Ovary (tissue), 9 donors: ENCODE data around the gene ACSM6. TPM values are rescaled to one million over a fixed set of nuclear protein-coding genes. Genes with fewer than 3 reads are reported as not detected.

ENCODE experiments used
- DNase-seq, 5 donors: peaks; one replicate each; pipeline ENCODE4 v3.0.0-alpha.2; 2019 to 2020
- H3K27ac ChIP-seq, 2 donors: fragments of 200-600 bp; one replicate each; pipeline versions ENCODE4 v1.5.1 to v1.8.0; 2019 to 2022
- H3K27me3 ChIP-seq: fragments of 200-600 bp; one replicate; pipeline ENCODE4 v1.8.0; 2022
- H3K36me3 ChIP-seq: fragments of 200-600 bp; sonication (generic); one replicate; pipeline ENCODE4 v1.5.1; 2019
- H3K4me1 ChIP-seq: one replicate; pipeline ENCODE4 v1.8.1; 2013; ENCODE audit warnings: mild to moderate bottlenecking, moderate library complexity; ENCODE audit not compliant: insufficient read depth
- H3K4me3 ChIP-seq: fragments of 200-600 bp; sonication (generic); one replicate; pipeline ENCODE4 v1.5.1; 2017
- H3K9me3 ChIP-seq, 2 donors: fragments of 200-600 bp in 1 of 2; sonication (generic) in 1 of 2; one replicate each; pipeline versions ENCODE4 v1.5.1 to v1.8.1; 2013 to 2019; ENCODE audit warnings: mild to moderate bottlenecking in 1 of 2, moderate library complexity in 1 of 2
- EP300 ChIP-seq: sonication (generic); formaldehyde crosslinking; IDR thresholded peaks from one replicate; pipeline ENCODE4 v1.6.1; 2017; ENCODE audit warnings: antibody characterized with exemption
- POLR2A ChIP-seq: fragments of 450-650 bp; IDR thresholded peaks from one replicate; pipeline ENCODE4 v1.6.1; 2017; ENCODE audit warnings: antibody characterized with exemption, mild to moderate bottlenecking, moderate library complexity
- WGBS, 3 donors: extraction: QIAGEN DNeasy Blood & Tissue Kit in 1 of 3; methylation state at CpG; one replicate each; pipeline versions ENCODE4 v1.1.5 to v1.1.7; 2013 to 2017; 5-methylcytosine and 5-hydroxymethylcytosine counted together
- intact Hi-C, 4 donors: fragments of 100-400 bp; cut with DNase I; formaldehyde crosslinking; loops; one replicate each; pipeline versions ENCODE4 v1.11.0 to v1.15.1; 2022 to 2023
- polyA plus RNA-seq, 2 donors: library from polyadenylated mRNA; stranded (reverse); fragments of 200-250 nt in 1 of 2; fragments of 350-450 nt in 1 of 2; fragmentation: Illumina TruSeq in 1 of 2; extraction: RNeasy Lipid Tissue Mini Kit (QIAGEN cat#74804) in 1 of 2; gene quantifications; one replicate each; pipeline ENCODE4 v1.2.3, GENCODE V29; 2013 to 2014
- total RNA-seq, 7 donors: library from RNA; depleted of rRNA in 2 of 7; stranded (reverse); fragments of >200 nt in 2 of 7; fragmentation: NEBNext Ultra II Directional in 3 of 7; extraction: Animal tissue kit (Norgen Biotek cat#: 25700) in 3 of 7; gene quantifications; one replicate each; pipeline versions ENCODE4 v1.1.0 to v1.2.4, GENCODE V29; 2016 to 2023
- TF ChIP-seq, protein P1 (sequence below), 3 donors: fragments of 450-650 bp in 2 of 3; fragments of 200-600 bp in 1 of 3; IDR thresholded peaks; one replicate each; pipeline versions ENCODE4 v1.5.1 to v1.8.0; 2016 to 2022; ENCODE audit warnings: antibody characterized with exemption in 3 of 3, mild to moderate bottlenecking in 1 of 3
- donor health status: DM: no; HTN: no; CAD: no; lungs with moderate emphysema.
- donor health status: DM: no; HTN: no; CAD: no.
- donor health status: Bipolar disorder and iron deficiency.
- donor health status: DM: yes; HTN: yes; CAD: no.
- donor health status: DM: no; HTN: no; CAD: no.
- donor health status: DM: yes; HTN: yes; CAD: no.

Gene ACSM6
- total and polyA plus RNA-seq, 9 donors, result 0.13 TPM; not detected in 8

GRCh38 chr10:95211606-95212279 lies 17.7 kb downstream of the ACSM6 start:
- intact Hi-C loops, result no loop called here
- Histone ChIP-seq H3K4me3 (no peak overlapping the region), H3K9me3 (no peaks in the 10 kb centered on the region), H3K27me3 (no peaks in the 10 kb centered on the region), H3K27ac (no peak overlapping the region), H3K4me1 (no peaks in the 10 kb centered on the region), H3K36me3 (no peaks in the 10 kb centered on the region)
- TF ChIP-seq POLR2A, result no peak
- TF ChIP-seq, protein P1, sequence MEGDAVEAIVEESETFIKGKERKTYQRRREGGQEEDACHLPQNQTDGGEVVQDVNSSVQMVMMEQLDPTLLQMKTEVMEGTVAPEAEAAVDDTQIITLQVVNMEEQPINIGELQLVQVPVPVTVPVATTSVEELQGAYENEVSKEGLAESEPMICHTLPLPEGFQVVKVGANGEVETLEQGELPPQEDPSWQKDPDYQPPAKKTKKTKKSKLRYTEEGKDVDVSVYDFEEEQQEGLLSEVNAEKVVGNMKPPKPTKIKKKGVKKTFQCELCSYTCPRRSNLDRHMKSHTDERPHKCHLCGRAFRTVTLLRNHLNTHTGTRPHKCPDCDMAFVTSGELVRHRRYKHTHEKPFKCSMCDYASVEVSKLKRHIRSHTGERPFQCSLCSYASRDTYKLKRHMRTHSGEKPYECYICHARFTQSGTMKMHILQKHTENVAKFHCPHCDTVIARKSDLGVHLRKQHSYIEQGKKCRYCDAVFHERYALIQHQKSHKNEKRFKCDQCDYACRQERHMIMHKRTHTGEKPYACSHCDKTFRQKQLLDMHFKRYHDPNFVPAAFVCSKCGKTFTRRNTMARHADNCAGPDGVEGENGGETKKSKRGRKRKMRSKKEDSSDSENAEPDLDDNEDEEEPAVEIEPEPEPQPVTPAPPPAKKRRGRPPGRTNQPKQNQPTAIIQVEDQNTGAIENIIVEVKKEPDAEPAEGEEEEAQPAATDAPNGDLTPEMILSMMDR (IDR thresholded peaks at IDR 0.05), result no peak
- TF ChIP-seq EP300, result no peak
- 60 to 72% (median 63%) methylated on average over 3 of the region's 3 CpGs for WGBS, 3 donors
- DNase-seq, result no peak

DNA sequence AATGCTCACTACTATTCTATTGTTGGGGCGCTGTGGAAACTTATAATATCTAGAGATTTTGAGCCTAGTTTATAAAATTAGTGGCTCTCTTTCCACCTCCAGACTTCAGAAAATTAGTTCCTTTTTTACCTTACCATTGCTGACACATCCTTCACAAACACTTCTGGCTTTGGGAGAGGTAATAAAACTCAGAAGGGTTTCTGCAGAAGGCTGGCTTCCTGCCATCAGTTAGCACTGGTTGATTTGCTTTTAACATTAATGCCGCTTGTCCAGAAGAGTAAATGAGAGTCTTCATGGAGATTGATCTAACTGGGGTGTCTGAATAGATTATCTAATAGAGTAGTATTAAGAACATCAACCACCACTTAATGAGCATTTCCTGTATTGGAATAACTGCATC lies 20.3 kb downstream of the ACSM6 start:
- intact Hi-C loops, result no loop called here
- TF ChIP-seq, protein P1 (IDR thresholded peaks at IDR 0.05), result no peak
- H3K4me3 ChIP-seq, result no peak overlapping the region
- H3K4me1 ChIP-seq, result no peaks in the 10 kb centered on the region
- H3K9me3 ChIP-seq, result no peaks in the 10 kb centered on the region
- no peak for DNase-seq
- no peak overlapping the region for H3K27ac ChIP-seq
- no peaks in the 10 kb centered on the region for H3K36me3 ChIP-seq
- 84 to 92% (median 87%) methylated on average over 2 of the region's 2 CpGs for WGBS, 3 donors
- H3K27me3 ChIP-seq, result no peaks in the 10 kb centered on the region

GRCh38 chr10:95214793-95215192 lies 20.8 kb downstream of the ACSM6 start:
- 79 to 92% (median 92%) methylated on average over 3 of the region's 3 CpGs for WGBS, 3 donors

DNA sequence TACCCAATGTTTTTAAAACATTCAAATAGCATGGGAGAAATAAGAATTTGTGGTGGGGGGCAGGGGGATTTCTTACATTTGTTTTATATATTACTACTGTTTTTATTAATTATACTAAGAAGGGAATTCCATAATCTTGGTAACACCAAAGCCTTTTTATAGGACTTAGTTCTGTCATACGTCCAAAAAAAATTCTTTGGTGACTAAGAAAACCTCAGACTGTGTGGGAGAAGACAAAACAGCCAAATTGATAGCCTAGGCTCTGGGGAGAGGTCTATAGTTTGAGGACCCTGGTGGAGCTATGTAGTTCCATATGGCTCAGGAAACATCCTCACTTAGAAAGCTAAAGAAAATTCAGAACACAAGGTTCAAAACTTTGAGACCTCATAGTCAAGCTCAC lies 23.4 kb downstream of the ACSM6 start:
- H3K27me3 ChIP-seq, result no peaks in the 10 kb centered on the region
- no peaks in the 10 kb centered on the region for H3K9me3 ChIP-seq
- intact Hi-C loops, result no loop called here
- no peaks in the 10 kb centered on the region for H3K36me3 ChIP-seq
- H3K4me1 ChIP-seq, result no peaks in the 10 kb centered on the region
- DNase-seq, result no peak
- TF ChIP-seq POLR2A, result no peak
- TF ChIP-seq, protein P1 (IDR thresholded peaks at IDR 0.05), result no peak
- no peak for TF ChIP-seq EP300
- WGBS, 3 donors, result 5 to 17% (median 7%) methylated on average over 1 of the region's 1 CpG
- H3K27ac ChIP-seq, result no peak overlapping the region
- H3K4me3 ChIP-seq, result no peak overlapping the region

More at GRCh38 chr10:95214793-95215192, 20.8 kb downstream of the ACSM6 start:
- Histone ChIP-seq H3K4me3 (no peak overlapping the region), H3K9me3 (no peaks in the 10 kb centered on the region), H3K4me1 (no peaks in the 10 kb centered on the region), H3K27ac (no peak overlapping the region), H3K27me3 (no peaks in the 10 kb centered on the region), H3K36me3 (no peaks in the 10 kb centered on the region)
- intact Hi-C loops, result no loop called here
- TF ChIP-seq POLR2A (no peak), EP300 (no peak)
- TF ChIP-seq, protein P1 (IDR thresholded peaks at IDR 0.05), result no peak
- DNase-seq, result no peak
